ENCODE results near the gene GIT1.

GRCh38 chr17:29544066-29544465 is 45.4 kb downstream of the GIT1 start:
- no peak for TF ChIP-seq EP300 (conservative IDR thresholded peaks at IDR 0.05; ENCODE audit: poor library complexity, severe bottlenecking)
- no peak for TF ChIP-seq CTCF (IDR thresholded peaks at IDR 0.05; ENCODE audit: poor library complexity, severe bottlenecking)
- no peak for TF ChIP-seq EZH2 (IDR thresholded peaks at IDR 0.05; ENCODE audit: borderline replicate concordance, insufficient read depth, low read length, poor library complexity, severe bottlenecking)
- no peak for TF ChIP-seq MXI1 (conservative IDR thresholded peaks at IDR 0.05; ENCODE audit: poor library complexity, severe bottlenecking)
- TF ChIP-seq TAF1 (IDR thresholded peaks at IDR 0.05; ENCODE audit: low read depth), result no peak
- no peak for TF ChIP-seq POLR2AphosphoS5 (IDR thresholded peaks at IDR 0.05)
- no peak for TF ChIP-seq RAD21 (conservative IDR thresholded peaks at IDR 0.05)

Measured in neural cell (in vitro differentiated cells).